Astrocyte of the spinal cord (primary cell): ENCODE measurements around the gene MYL3.

Experiments used
- DNase-seq: peaks from one replicate; pipeline ENCODE4 v3.0.0; 2011; ENCODE audit warnings: low read depth, low spot score
- H3K4me3 ChIP-seq: 2 replicates; pipeline ENCODE4 v1.5.1; 2011; ENCODE audit warnings: low read depth, mild to moderate bottlenecking, low read length, moderate library complexity
- CTCF ChIP-seq: IDR thresholded peaks from 2 replicates; pipeline ENCODE4 v1.5.1; 2012; ENCODE audit warnings: low read depth, mild to moderate bottlenecking, low read length, inconsistent platforms
- in situ Hi-C: cut with HindIII; loops from 2 replicates; pipeline ENCODE4 v1.10.0; 2017; ENCODE audit warnings: low sequenced_read_pairs

The MYL3 gene

GRCh38 chr3:46862369-46863025, 747 bp downstream of the MYL3 start:
- in situ Hi-C loops: no loop called here
- TF ChIP-seq CTCF: no peak
- no peak overlapping the region for H3K4me3 ChIP-seq
- no peak for DNase-seq

GRCh38 chr3:46861605-46862368, 1.5 kb downstream of the MYL3 start:
- no peak for TF ChIP-seq CTCF
- in situ Hi-C loops: no loop called here
- no peak for DNase-seq
- no peak overlapping the region for H3K4me3 ChIP-seq

GRCh38 chr3:46860810-46861604, 2.2 kb downstream of the MYL3 start:
- DNase-seq: no peak
- in situ Hi-C loops: no loop called here
- H3K4me3 ChIP-seq: no peak overlapping the region
- no peak for TF ChIP-seq CTCF

GRCh38 chr3:46860017-46860809, 3.0 kb downstream of the MYL3 start:
- peak; percentile 54 for TF ChIP-seq CTCF
- no peak for DNase-seq
- H3K4me3 ChIP-seq: no peak overlapping the region
- in situ Hi-C loops: no loop called here

GRCh38 chr3:46859001-46859710, 4.1 kb downstream of the MYL3 start:
- no peak for TF ChIP-seq CTCF
- no peak for DNase-seq
- in situ Hi-C loops: no loop called here
- no peak overlapping the region for H3K4me3 ChIP-seq
